Heart left ventricle (tissue), 16 donors: Measurements from ENCODE around the gene RESP18. TPM values are rescaled to one million over a fixed set of nuclear protein-coding genes. Genes with fewer than 3 reads are reported as not detected.

ENCODE experiments used
- ATAC-seq, 4 donors: fragments of 200-7000 bp; cut with Tn5 transposase; one replicate each; pipeline ENCODE4 v1.9.1; 2020 to 2022; ENCODE audit warnings: moderate library complexity in 4 of 4, mild to moderate bottlenecking in 3 of 4, moderate number of reproducible peaks in 1 of 4
- DNase-seq, 5 donors: peaks; one replicate each; pipeline ENCODE4 v3.0.0-alpha.2; 2020
- H3K27ac ChIP-seq, 12 donors: fragments of 200-600 bp; sonication (generic) in 4 of 12; one replicate each; pipeline versions ENCODE4 v1.5.0 to v1.8.0; 2016 to 2022; ENCODE audit warnings: mild to moderate bottlenecking in 2 of 12
- H3K27me3 ChIP-seq, 9 donors: fragments of 200-600 bp; sonication (generic) in 2 of 9; one replicate each; pipeline versions ENCODE4 v1.5.1 to v1.8.0; 2016 to 2022; ENCODE audit warnings: mild to moderate bottlenecking in 3 of 9
- H3K36me3 ChIP-seq, 9 donors: fragments of 200-600 bp; sonication (generic) in 2 of 9; one replicate each; pipeline versions ENCODE4 v1.5.0 to v1.8.0; 2018 to 2022; ENCODE audit warnings: mild to moderate bottlenecking in 2 of 9
- H3K4me1 ChIP-seq, 12 donors: fragments of 200-600 bp; sonication (generic) in 4 of 12; one replicate each; pipeline versions ENCODE4 v1.5.0 to v1.8.0; 2016 to 2022; ENCODE audit warnings: mild to moderate bottlenecking in 3 of 12
- H3K4me3 ChIP-seq, 12 donors: fragments of 200-600 bp; sonication (generic) in 4 of 12; one replicate each; pipeline versions ENCODE4 v1.5.0 to v1.8.0; 2017 to 2022; ENCODE audit warnings: mild to moderate bottlenecking in 9 of 12, moderate library complexity in 4 of 12
- H3K9me3 ChIP-seq, 12 donors: fragments of 200-600 bp; sonication (generic) in 4 of 12; one replicate each; pipeline versions ENCODE4 v1.5.0 to v1.8.0; 2016 to 2022; ENCODE audit warnings: mild to moderate bottlenecking in 1 of 12
- POLR2A ChIP-seq, 2 donors: fragments of 450-650 bp; IDR thresholded peaks; one replicate each; pipeline ENCODE4 v1.6.1; 2017; ENCODE audit warnings: antibody characterized with exemption in 2 of 2, mild to moderate bottlenecking in 2 of 2, moderate library complexity in 2 of 2
- WGBS, 4 donors: extraction: QIAGEN DNeasy Blood & Tissue Kit in 2 of 4; methylation state at CpG; one replicate each; pipeline versions ENCODE4 v1.1.5 to v1.1.7; 2013 to 2018; 5-methylcytosine and 5-hydroxymethylcytosine counted together
- intact Hi-C, 10 donors: fragments of 100-400 bp; cut with DNase I; formaldehyde crosslinking; loops; one replicate each; pipeline versions ENCODE4 v1.11.1 to v1.14.2; 2022
- polyA plus RNA-seq, 2 donors: library from polyadenylated mRNA; stranded (reverse); fragments of 200-250 nt; gene quantifications; one replicate each; pipeline ENCODE4 v1.2.3, GENCODE V29; 2013
- total RNA-seq, 9 donors: library from RNA; depleted of rRNA in 2 of 9; stranded (reverse); fragments of >200 nt in 2 of 9; fragmentation: NEBNext Ultra II Directional in 3 of 9; extraction: Animal tissue kit (Norgen Biotek cat#: 25700) in 3 of 9; gene quantifications; one replicate each; pipeline versions ENCODE4 v1.1.0 to v1.2.4, GENCODE V29; 2016 to 2023
- TF ChIP-seq, protein P1 (sequence below), 12 donors: fragments of 200-600 bp; sonication (generic) in 4 of 12; IDR thresholded peaks; one replicate each; pipeline versions ENCODE4 v1.5.0 to v1.8.0; 2018 to 2022; ENCODE audit warnings: antibody characterized with exemption in 12 of 12, mild to moderate bottlenecking in 5 of 12
- donor health status: ischemic (EF 13 %, LVEDD 7.1; RV severe dilation, severe dysfunction).
- donor health status: healthy with polysubstance abuse.
- donor health status: DM: no; HTN: yes; CAD: no.
- donor health status: DM: no; HTN: no; CAD: no.
- donor health status: ischemic (EF 25% LVEDD 6.9; RV normal size, moderate dysfunction).
- donor health status: ischemic (EF 25% LVEDD 5.7; RV mildly dilated, moderate dysfunction).
- donor health status: healthy.
- donor health status: DM: yes; HTN: yes; CAD: no.
- donor health status: ischemic (EF 35%, LVEDD 5.7; RV mildly dilated, moderate dysfunction).
- donor health status: nonischemic (EF 11% LVEDD 7.7; RV severe dilation, severe dysfunction).
- donor health status: DM: yes; HTN: yes; CAD: no.
- donor health status: PGD.
- donor health status: ischemic (EF 29% LVEDD 5.4; RV normal size, mild dysfunction).
- donor health status: nonischemic (EF 23%, LVEDD 6.1; RV moderate dilation, normal function).

RESP18 gene
- total and polyA plus RNA-seq, 11 donors = not detected

DNA sequence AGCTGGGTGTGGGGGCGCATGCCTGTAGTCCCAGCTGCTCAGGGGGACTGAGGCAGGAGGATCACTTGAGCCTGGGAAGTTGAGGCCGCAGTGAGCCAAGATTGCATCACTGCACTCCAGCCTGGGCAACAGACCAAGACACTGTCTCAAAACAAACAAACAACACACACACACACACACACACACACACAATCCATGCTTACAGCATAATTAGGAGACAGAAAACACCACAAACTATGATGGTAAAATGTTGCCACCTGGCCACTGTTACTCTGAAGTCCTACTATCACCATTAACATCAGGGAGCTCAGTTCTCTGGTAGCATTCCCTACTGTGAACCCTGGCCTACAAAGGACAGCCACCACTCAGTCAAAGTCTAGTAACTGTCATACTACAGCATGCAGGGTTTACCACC is 36.9 kb upstream of the RESP18 start:
- Histone ChIP-seq H3K4me3 (no peak overlapping the region), H3K36me3 (peaks cover 0 to 18% (median 14%) of the 10 kb centered on the region in 9 donors), H3K4me1 (peaks cover 0 to 14% (median 10%) of the 10 kb centered on the region in 12 donors), H3K9me3 (no peaks in the 10 kb centered on the region), H3K27me3 (no peaks in the 10 kb centered on the region), H3K27ac (peak overlapping the region in 8 of 12 donors; percentile 32 to 76 (median 66))
- intact Hi-C loops = no loop called here
- DNase-seq (peak in 4 of 5 donors; percentile 41 to 65 (median 58)), ATAC-seq (peak; percentile 53 to 73 (median 66))
- TF ChIP-seq POLR2A (IDR thresholded peaks at IDR 0.05) = no peak
- TF ChIP-seq, protein P1, sequence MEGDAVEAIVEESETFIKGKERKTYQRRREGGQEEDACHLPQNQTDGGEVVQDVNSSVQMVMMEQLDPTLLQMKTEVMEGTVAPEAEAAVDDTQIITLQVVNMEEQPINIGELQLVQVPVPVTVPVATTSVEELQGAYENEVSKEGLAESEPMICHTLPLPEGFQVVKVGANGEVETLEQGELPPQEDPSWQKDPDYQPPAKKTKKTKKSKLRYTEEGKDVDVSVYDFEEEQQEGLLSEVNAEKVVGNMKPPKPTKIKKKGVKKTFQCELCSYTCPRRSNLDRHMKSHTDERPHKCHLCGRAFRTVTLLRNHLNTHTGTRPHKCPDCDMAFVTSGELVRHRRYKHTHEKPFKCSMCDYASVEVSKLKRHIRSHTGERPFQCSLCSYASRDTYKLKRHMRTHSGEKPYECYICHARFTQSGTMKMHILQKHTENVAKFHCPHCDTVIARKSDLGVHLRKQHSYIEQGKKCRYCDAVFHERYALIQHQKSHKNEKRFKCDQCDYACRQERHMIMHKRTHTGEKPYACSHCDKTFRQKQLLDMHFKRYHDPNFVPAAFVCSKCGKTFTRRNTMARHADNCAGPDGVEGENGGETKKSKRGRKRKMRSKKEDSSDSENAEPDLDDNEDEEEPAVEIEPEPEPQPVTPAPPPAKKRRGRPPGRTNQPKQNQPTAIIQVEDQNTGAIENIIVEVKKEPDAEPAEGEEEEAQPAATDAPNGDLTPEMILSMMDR (IDR thresholded peaks at IDR 0.05) = no peak
- WGBS, 4 donors = 25 to 83% (median 37%) methylated on average over 1 to 2 of the region's 2 CpGs

DNA sequence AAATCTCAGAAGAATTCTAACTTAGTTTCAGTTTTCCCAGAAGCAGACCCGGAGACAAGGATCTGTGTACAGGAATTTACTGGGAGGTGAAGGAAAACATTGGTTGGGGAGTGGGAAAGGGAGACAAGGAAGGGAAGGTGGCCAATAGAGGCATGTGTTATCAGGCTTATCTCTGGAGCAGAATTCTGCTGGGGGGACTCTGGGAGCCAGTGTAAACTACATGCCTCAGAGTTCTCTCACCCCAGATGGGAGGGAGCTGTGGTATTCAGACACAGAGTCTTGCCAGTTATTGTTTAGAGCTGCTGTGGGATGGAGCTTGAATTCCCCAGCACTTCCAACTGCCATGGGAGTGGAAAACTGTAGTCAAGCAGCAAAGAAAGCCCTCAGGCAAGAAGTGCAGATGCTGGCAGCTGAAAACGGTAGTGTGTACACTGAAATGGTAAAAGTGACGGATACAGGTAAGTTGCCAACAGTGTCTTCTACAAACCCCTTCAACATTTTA is 36.2 kb upstream of the RESP18 start:
- intact Hi-C loops = no loop called here
- WGBS, 4 donors = 36 to 50% (median 41%) methylated on average over 3 of the region's 3 CpGs

DNA sequence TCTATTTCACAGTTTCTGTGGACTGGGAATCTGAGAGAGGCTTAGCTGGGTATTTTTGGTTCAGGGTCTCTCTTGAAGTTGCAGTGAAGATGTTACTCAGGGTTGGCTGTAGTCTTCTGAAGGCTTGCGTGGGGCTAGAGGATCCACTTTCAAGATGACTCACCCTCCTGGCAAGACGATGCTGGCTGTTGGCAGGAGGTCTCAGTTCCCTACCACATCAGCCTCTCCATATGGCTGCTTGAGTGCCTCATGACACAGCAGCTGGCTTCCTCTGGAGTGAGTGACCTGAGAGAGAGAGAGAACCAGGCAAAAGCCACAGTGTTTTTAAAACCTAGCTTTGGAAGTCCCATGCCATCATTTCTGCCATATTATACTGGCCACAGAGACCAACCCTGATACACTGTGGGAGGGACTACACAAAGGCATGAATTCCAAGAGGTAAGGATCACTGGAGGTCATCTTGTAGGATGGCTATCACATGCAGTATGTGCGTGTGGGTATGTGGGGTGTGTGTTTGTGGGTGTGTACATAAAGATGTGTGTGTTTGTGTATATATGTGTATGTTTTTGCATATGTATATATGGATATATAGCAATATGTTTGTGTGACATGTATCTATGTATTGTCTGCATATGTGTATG is 30.1 kb upstream of the RESP18 start:
- peak; percentile 65 to 87 (median 82) for ATAC-seq
- Histone ChIP-seq H3K9me3 (no peaks in the 10 kb centered on the region), H3K36me3 (no peaks in the 10 kb centered on the region), H3K27ac (no peak overlapping the region), H3K27me3 (peaks cover 11 to 20% (median 16%) of the 10 kb centered on the region in 9 donors), H3K4me3 (no peak overlapping the region), H3K4me1 (peaks cover 0 to 22% (median 10%) of the 10 kb centered on the region in 12 donors)
- peak; percentile 40 to 78 (median 69) for DNase-seq
- TF ChIP-seq POLR2A (IDR thresholded peaks at IDR 0.05) = no peak
- TF ChIP-seq, protein P1 (IDR thresholded peaks at IDR 0.05) = no peak
- WGBS, 4 donors = 34 to 50% (median 43%) methylated on average over 3 of the region's 3 CpGs
- intact Hi-C loops = no loop called here

More for the DNA sequence above, 36.2 kb upstream of the RESP18 start:
- H3K27ac ChIP-seq = peak overlapping the region in 10 of 12 donors; percentile 32 to 76 (median 64)
- no peaks in the 10 kb centered on the region for H3K27me3 ChIP-seq
- DNase-seq (peak in 3 of 5 donors; percentile 41 to 51 (median 41)), ATAC-seq (peak; percentile 81 to 92 (median 92))
- H3K9me3 ChIP-seq = no peaks in the 10 kb centered on the region
- no peak for TF ChIP-seq POLR2A (IDR thresholded peaks at IDR 0.05)
- TF ChIP-seq, protein P1 (IDR thresholded peaks at IDR 0.05) = no peak
- peak overlapping the region in 5 of 12 donors; percentile 11 to 31 (median 15) for H3K4me3 ChIP-seq
- peaks cover 0 to 14% (median 10%) of the 10 kb centered on the region in 12 donors for H3K4me1 ChIP-seq
- H3K36me3 ChIP-seq = peaks cover 0 to 11% (median 7%) of the 10 kb centered on the region in 9 donors

DNA sequence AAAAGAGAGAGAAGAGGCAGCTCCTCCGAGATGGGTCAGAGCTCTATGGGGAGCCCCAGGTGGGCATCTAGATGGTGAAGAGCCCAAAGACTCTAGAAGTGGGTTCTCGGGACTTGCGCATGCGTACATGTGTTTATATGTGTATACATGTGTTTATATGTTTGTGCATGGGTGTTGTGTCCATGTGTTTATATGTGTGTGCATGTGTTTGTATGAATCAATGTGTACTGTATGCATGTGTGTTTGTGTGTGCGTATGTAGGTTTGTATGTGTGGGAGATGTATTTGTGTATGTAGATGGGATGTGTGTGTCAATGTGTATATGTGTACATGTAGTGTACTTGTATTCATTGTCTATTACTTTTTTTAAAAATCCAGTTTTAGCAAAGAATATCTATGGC is 29.5 kb upstream of the RESP18 start:
- WGBS, 4 donors = 94 to 96% (median 95%) methylated on average over 5 of the region's 5 CpGs
- no peak for ATAC-seq
- Histone ChIP-seq H3K27me3 (peaks cover 12 to 25% (median 20%) of the 10 kb centered on the region in 9 donors), H3K9me3 (no peaks in the 10 kb centered on the region), H3K4me1 (peaks cover 0 to 27% (median 11%) of the 10 kb centered on the region in 12 donors), H3K27ac (no peak overlapping the region), H3K36me3 (no peaks in the 10 kb centered on the region), H3K4me3 (no peak overlapping the region)
- no peak for DNase-seq
- intact Hi-C loops = no loop called here
- no peak for TF ChIP-seq POLR2A (IDR thresholded peaks at IDR 0.05)
- TF ChIP-seq, protein P1 (IDR thresholded peaks at IDR 0.05) = no peak
